ENCODE results near the gene GLP2R.

Gene GLP2R

GRCh38 chr17:9906616-9907015, 80.9 kb downstream of the GLP2R start:
- TF ChIP-seq, protein P1, sequence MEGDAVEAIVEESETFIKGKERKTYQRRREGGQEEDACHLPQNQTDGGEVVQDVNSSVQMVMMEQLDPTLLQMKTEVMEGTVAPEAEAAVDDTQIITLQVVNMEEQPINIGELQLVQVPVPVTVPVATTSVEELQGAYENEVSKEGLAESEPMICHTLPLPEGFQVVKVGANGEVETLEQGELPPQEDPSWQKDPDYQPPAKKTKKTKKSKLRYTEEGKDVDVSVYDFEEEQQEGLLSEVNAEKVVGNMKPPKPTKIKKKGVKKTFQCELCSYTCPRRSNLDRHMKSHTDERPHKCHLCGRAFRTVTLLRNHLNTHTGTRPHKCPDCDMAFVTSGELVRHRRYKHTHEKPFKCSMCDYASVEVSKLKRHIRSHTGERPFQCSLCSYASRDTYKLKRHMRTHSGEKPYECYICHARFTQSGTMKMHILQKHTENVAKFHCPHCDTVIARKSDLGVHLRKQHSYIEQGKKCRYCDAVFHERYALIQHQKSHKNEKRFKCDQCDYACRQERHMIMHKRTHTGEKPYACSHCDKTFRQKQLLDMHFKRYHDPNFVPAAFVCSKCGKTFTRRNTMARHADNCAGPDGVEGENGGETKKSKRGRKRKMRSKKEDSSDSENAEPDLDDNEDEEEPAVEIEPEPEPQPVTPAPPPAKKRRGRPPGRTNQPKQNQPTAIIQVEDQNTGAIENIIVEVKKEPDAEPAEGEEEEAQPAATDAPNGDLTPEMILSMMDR (IDR thresholded peaks at IDR 0.05; ENCODE audit: low read depth, low read length), result no peak
- Histone ChIP-seq H3K36me3 (peaks cover 18% of the 10 kb centered on the region), H3K9me3 (ENCODE audit: severe bottlenecking) (peaks cover 5% of the 10 kb centered on the region), H3K27ac (peak overlapping the region; percentile 83), H3K4me3 (ENCODE audit: low read depth, low read length) (no peak overlapping the region), H3K27me3 (ENCODE audit: insufficient read depth, low read depth, severe bottlenecking) (no peaks in the 10 kb centered on the region)
- no peak for DNase-seq

DNA sequence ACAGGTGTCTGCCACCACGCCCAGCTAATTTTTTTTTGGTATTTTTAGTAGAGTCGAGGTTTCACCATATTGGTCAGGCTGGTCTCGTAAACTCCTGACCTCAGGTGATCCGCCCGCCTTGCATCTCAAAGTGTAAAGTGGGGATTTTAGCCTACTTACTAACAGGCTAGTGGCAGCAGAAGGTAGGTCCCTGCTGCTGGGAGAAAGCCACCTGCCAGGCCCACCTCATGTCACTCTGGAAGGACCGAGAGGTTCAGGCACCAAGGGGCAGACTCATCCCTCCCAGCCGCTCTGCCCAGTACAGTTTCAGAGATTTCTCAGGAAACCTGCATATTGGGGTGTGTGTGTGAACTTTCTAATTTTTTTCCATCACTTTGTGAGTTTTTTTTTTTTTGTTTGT, 81.4 kb downstream of the GLP2R start:
- H3K27me3 ChIP-seq (ENCODE audit: insufficient read depth, low read depth, severe bottlenecking), result no peaks in the 10 kb centered on the region
- peak overlapping the region; percentile 83 for H3K27ac ChIP-seq
- peaks cover 5% of the 10 kb centered on the region for H3K9me3 ChIP-seq (ENCODE audit: severe bottlenecking)
- H3K4me3 ChIP-seq (ENCODE audit: low read depth, low read length), result no peak overlapping the region
- DNase-seq, result peak; percentile 82
- H3K36me3 ChIP-seq, result peaks cover 12% of the 10 kb centered on the region
- TF ChIP-seq, protein P1 (IDR thresholded peaks at IDR 0.05; ENCODE audit: low read depth, low read length), result no peak

DNA sequence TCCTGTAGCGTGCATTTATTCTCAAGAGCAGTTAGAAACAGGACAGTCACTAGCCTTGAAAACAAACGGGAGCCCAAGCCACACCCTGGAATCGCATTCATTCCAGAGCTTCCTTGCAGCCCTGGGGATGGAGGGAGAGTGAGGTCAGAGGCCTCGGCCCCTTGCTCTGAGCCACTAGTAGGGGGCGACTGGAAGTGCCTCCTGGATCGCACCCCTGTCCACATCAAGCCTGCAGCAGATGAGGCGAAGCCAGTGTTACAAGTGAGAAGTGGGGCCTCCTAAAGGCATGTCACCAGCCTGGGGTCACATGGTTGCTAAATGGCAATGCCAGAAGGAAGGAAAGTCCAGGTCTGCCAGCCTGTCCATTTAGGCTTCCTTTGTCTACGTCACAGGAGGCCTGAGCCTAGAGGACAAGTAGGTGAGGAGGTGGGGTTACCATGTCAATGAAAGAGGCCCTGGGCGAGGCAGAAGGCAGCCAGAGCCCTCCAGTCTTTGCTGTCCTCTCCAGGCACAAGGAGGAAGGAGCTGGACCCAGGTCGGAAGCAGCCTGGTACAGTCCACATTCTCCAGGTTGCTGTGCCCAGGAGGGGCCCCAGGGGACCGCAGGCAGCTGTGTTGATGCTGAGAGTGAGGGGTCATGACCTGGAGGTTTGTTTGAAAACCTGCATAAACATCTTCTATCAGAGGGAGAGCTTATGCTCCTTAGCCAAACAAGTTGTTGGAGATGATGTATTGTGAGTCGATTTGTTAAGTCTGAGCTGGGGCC, 82.3 kb downstream of the GLP2R start:
- no peak for DNase-seq
- H3K27ac ChIP-seq, result peak overlapping the region; percentile 83
- peaks cover 5% of the 10 kb centered on the region for H3K9me3 ChIP-seq (ENCODE audit: severe bottlenecking)
- no peak overlapping the region for H3K4me3 ChIP-seq (ENCODE audit: low read depth, low read length)
- H3K36me3 ChIP-seq, result peaks cover 11% of the 10 kb centered on the region
- H3K27me3 ChIP-seq (ENCODE audit: insufficient read depth, low read depth, severe bottlenecking), result no peaks in the 10 kb centered on the region
- TF ChIP-seq, protein P1 (IDR thresholded peaks at IDR 0.05; ENCODE audit: low read depth, low read length), result no peak

GRCh38 chr17:9908649-9909042, 82.9 kb downstream of the GLP2R start:
- Histone ChIP-seq H3K4me3 (ENCODE audit: low read depth, low read length) (no peak overlapping the region), H3K36me3 (peaks cover 6% of the 10 kb centered on the region), H3K9me3 (ENCODE audit: severe bottlenecking) (peaks cover 5% of the 10 kb centered on the region), H3K27me3 (ENCODE audit: insufficient read depth, low read depth, severe bottlenecking) (no peaks in the 10 kb centered on the region), H3K27ac (peak overlapping the region; percentile 83; the same call in 1 of the 2 replicates)
- TF ChIP-seq, protein P1 (IDR thresholded peaks at IDR 0.05; ENCODE audit: low read depth, low read length), result no peak
- DNase-seq, result no peak

- no peaks in the 10 kb centered on the region for H3K27me3 ChIP-seq (ENCODE audit: insufficient read depth, low read depth, severe bottlenecking)
- TF ChIP-seq, protein P1 (IDR thresholded peaks at IDR 0.05; ENCODE audit: low read depth, low read length), result no peak
- no peak overlapping the region for H3K4me3 ChIP-seq (ENCODE audit: low read depth, low read length)
- no peak overlapping the region for H3K27ac ChIP-seq
- H3K36me3 ChIP-seq, result no peaks in the 10 kb centered on the region
- DNase-seq, result no peak
- H3K9me3 ChIP-seq (ENCODE audit: severe bottlenecking), result peaks cover 5% of the 10 kb centered on the region
Measured at GRCh38 chr17:9911089-9911488, 85.4 kb downstream of the GLP2R start.

Data from WERI-Rb-1 (cell line).